Activated gamma-delta T cell treated with Interleukin-2 at 50 U/mL for 16 hours (primary cell): Measurements from ENCODE around the gene CLTCL1.
"Not testable (repeated sequence)": the region's sequence is repeated elsewhere in the genome, so short reads cannot be mapped to it uniquely, and the experiment has no call there.

Experiments used
- DNase-seq: peaks from one replicate; pipeline ENCODE4 v3.0.0-alpha.2; 2020

The CLTCL1 gene

DNA sequence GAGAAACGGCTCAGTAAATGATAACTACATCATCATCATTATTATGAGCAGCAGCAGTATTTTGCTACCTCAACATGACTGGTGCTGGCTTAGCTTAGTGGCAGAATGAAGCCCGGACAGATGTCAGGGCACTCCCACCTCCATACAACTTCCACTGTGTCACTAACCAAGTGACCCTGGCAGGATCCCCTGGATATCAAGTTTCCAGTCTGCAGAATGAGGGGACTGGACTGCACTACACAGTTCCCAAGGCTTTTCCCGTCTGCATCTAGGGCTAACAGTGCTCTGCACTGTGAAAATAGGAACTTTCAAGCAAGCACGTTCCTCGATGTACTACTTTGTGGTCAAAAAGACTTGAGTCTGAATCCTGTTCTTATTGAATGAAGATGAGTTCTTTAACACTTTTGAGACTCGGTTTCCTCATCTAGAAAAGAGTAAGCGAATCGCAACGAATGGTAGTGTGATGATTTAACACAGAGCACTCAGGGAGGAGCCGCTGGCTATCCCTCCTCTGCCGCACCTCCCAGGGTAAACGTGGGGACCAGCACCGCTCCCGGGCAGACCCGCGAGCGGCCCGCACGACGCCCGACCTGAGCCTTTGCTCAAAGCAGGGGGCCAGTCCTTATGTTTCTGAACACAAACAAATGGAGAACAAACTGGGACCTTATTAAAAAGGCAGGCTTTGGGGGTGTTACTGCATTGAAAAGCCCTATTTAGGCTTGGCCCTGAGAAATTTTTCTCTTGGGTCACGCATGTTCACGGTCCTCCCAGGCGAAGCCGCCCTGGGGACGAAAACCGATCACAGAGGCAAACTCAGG lies 910 bp downstream of the CLTCL1 start:
- DNase-seq, result no peak

DNA sequence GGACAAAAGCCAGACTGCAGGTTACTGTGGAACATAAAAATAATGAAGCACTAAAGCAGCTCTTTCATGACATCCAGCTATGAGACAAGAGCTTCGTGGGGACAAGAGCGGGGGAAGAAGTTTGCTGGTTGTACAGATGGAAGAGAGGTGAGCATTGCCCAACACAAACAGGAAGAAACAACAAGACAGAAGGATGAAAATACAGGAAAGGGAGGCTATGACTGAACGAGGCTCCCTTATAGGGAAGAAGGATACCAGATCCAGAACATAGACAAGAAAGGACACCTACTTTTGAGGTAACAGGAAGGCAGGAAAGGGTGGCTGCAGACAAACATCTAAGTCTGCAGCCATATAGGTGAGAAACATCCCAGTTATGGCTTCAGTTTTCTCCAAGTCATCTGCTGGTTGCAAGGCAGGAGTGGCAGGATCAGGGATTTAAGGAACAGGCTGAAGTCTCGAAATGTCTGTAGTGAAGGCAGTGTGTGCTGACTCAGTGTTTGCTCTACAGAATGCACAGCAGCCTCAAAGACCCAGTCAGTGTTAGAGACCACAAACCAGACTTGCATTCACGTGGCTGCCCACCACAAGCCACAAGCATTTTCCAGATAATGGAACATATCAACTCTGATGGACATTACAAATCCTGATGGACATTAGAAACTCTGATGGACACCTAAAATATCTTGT lies 1.9 kb downstream of the CLTCL1 start:
- peak; percentile 8 for DNase-seq

DNA sequence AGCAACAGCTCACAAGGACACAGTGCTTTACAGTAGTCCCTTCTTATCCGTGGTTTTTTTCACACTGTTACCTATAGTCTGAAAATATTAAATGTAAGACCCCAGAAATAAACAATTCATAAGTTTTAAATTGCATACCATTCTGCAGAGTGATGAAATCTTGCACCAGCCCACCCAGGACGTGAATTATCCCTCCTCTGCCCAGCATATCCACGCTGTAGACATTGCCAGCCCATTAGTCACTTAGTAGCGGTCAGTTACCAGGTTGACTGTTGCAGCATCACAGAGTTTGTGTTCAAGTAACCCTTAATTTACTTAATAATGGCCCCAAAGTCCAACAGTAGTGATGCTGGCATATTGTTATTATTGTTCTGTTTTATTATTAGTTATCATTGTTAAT lies 3.6 kb downstream of the CLTCL1 start:
- no peak for DNase-seq

DNA sequence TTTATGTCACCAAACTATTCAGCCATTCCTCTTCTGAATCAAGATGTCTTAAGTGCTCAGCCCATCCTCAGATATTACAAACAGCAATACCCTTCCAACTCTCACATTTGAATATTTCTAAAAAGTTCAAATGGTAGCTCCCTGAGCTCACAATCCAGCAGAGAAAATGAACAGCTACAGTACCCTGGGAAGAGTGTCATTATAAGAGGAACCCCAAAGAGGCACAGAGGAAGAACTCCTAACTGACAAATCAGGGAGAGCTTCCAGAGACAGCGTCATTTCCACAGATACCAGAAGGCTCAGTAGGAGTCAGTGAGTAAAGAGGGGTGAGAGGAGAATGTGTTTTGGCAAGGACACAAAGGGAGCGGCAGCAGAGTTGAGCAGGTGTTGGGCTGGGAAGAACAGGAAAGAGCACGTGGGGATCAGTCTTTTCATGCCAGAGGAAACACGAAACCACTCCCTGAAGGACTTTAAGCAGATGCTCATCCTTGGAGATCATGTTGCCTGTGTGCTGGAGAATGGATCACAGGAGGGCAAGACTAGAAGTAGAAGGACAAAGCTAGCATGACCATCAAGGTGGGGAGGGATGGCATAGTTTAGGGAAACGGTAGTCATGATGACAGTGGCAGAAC lies 4.3 kb downstream of the CLTCL1 start:
- DNase-seq, result no peak

DNA sequence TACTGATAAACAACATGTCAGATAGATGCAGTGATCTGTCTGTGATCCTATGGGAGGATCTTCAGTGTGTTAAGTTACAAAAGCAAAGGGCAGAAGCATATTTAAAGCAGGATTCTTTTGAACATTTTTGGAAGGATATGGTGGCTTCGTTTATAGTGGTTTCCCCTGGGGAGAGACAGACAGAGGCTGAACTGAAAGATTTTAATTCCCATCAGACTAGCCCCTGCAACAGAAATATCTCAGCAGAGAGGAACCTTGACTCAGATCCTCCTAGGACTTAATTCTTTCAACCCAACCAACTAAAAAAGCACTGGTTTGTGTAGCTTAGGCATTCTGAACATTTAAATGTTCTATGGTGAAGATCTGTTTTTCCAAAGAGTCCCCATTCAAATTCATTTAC lies 5.7 kb downstream of the CLTCL1 start:
- no peak for DNase-seq

DNA sequence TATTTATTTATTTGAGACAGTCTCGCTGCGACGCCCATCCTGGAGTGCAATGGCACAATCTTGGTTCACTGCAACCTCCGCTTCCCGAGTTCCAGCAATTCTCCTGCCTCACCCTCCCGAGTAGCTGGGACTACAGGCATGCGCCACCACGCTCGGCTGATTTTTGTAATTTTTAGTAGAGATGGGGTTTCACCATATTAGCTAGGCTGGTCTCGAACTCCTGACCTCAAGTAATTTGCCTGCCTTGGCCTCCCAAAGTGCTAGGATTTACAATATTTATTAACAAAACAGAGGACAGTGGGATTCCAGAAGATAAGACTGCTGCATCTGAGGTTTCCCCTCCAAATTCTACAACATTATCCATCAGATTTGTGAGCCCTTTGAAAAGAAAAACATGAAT lies 12.4 kb downstream of the CLTCL1 start:
- DNase-seq, result not testable (repeated sequence)

DNA sequence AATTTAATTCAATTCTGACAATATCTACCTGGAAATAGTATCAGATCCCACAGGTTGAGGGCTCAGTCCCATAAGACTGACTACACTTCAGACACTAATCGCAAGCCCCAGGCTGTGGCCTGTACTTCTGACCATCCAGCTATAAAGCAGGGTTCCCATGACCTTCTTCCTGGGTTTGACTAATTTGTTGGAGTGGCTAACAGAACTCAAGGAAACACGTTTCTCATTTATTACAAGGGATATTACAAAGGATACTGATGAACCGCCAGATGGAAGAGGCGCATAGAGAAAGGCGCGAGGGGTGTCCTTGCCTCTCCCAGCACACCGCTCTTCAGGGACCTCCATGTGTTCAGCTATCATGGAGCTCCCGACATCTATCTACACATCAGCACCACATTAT lies 13.7 kb downstream of the CLTCL1 start:
- no peak for DNase-seq

DNA sequence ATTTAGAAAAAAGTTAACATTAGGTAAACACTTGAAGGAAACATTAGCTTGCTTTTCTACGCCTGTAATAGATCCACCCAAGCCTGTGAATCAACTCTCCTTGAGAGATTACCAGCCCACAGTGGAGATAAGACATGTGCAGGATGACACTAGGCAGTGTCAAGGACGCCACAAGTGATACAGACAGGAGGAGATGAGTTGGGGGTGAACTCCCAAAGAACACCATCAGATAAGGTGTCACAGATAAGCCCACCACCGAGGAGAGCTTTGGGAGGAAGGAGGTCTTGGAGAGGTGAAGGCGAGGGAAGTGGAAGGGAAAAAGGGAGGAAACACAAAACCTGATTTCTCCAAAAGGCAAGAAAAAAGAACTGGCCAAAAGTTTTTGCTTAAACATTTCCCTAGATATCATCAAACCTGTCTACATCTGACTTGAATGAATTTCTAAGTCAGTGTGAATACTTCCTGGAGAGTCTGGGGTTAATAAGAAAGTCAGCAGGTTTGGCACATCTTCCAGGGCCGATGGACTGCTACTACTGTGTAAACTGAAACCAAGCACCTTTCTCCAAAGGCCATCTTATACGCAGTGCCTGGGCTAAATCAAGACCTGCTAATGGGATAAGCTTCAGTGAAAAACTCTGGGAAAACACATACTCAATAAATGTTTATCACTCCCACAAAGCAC lies 15.5 kb downstream of the CLTCL1 start:
- no peak for DNase-seq

DNA sequence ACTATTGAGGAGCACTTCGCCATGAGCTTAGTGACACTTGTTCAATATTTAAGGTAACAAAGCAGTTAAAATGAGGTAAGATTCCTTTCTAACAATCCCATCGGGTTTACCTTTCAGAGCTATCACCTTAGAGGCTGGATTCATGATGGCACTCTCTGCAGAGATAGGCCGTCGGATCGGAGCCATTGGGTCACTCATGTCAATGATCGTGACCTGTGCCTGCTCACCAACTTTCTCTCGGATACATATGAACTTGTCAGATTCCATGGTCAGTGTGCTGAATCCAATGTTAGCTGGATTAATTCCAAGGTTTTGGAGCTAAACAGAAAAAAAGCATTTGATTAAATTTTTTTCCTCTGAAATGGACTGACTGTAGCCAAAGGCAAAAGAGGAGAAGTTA lies 16.0 kb downstream of the CLTCL1 start:
- DNase-seq, result no peak

DNA sequence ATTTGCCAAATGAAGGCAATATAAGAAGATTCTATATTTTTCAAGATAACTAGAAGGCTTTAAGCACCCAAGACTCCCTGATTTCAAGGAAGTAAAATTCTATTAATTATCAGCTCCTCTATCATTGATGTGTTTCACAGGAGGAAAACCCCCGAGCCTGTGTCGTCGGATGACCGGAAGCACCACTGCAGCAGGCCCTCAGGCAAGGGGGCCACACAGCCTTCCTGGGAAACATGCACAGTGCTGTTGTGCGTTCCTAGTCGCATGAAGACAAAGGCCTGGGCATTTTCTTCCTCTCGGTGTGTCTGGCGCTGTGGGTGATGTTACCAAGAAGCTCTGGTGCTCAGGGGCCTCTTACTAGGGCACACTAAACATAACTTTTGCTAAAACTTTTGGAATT lies 16.4 kb downstream of the CLTCL1 start:
- DNase-seq, result no peak

DNA sequence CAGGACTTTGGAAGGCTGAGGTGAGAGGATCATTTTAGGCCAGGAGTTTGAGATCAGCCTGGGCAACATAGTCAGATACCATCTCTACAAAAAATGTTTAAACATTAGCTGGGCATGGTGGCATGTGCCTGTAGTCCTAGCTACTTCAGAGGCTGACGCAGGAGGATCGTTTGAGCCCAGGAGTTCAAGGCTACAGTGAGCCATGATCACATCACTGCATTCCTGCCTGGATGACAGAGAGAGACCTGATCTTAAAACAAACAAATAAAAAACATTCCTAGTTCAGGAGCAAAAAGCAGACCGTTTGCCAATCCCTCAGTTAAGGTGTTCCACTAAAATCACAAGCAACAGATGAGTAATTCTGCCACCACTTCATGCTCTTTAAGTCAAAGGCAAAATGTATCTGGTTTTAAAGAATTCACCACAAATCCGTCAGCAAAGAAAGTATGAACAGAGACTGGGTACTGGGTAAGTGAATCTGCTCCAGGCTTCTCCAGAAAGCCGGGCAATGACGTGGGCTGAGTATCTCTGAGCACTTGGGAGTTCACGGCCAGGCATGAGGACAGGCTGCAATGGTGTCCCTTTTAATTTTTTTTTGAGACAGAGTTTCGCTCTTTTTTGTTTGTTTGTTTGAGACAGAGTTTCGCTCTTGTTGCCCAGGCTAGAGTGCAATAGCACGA lies 19.5 kb downstream of the CLTCL1 start:
- no peak for DNase-seq

DNA sequence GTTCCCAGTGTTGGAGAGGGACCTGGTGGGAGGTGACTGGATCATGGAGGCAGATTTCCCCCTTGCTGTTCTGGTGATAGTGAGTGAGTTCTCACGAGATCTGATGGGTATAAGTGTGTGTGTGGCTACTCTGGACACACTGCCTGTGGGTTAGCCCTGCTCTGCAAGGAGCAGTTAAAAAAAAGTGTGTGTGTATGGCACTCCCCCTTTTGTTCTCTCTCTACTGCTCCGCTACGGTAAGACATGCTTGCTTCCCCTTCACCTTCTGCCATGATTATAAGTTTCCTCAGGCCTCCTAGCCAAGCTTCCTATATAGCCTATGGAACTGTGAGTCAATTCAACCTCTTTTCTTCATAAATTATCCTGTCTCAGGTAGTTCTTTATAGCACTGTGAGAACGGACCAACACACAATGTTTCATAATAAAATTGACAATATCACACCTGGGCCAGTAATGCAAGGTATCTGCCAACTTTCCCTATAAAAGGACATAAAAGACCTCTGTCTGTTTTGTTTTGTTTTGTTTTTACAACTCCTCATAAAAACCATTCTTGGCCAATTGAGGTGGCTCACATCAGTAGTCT lies 20.2 kb downstream of the CLTCL1 start:
- DNase-seq, result no peak

DNA sequence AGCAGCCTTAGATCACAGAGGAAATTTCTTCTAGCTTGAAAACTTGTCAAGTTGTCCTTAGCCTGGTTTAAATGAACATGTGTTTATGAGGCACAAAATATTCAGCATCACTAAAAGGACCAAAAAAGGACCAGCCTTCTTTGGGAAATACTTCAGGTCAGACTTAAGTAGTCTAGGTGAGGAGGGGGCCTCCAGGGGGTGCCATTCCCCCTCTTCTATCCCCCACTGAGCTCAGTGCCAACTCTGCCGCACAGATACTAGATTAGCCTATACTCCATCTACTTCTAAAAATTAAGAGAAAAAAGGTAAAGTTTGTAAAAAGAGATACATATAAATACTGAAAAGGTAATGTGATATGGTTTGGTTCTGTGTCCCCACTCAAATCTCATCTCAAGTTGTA lies 20.6 kb downstream of the CLTCL1 start:
- no peak for DNase-seq

DNA sequence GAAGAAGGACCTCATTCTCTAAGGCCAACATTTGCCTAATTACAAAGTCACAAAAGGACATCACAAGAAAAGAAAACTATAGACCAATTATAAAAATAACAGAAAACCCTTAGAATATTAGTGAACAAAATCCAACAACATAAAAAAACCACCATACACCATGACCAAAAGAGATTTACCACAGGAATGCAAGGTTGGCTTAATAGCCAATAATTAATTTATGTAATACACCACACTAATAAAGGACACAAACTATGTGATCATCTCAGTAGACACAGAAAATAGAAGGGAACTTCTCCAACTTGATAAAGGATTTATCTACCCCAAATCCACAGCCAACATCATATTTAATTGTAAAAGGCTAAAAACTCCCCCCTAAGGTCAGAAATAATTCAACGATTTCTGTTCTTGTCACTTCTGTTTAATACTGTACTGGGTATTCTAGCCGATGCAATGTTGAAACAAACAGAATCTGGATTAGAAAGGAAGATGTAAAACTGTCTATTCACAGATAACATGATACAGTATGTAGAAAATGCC lies 24.9 kb downstream of the CLTCL1 start:
- DNase-seq, result no peak

DNA sequence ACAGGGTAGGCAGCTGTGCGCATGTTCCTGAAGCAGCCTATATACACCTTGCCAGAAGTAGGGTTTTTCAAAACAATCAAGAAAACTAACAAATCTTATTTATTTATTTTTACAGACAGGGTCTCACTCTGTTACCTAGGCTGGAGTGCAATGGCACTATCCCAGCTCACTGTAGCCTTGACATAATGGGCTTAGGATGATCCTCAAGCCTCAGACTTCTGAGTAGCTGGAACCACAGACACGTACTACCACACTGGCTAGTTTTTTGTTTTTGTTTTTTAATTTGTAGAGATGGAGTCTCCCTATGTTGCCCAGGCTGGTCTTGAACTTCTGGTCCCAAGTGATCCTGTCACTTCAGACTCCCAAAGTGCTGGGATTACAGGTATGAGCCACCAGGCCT lies 25.7 kb downstream of the CLTCL1 start:
- DNase-seq, result no peak

DNA sequence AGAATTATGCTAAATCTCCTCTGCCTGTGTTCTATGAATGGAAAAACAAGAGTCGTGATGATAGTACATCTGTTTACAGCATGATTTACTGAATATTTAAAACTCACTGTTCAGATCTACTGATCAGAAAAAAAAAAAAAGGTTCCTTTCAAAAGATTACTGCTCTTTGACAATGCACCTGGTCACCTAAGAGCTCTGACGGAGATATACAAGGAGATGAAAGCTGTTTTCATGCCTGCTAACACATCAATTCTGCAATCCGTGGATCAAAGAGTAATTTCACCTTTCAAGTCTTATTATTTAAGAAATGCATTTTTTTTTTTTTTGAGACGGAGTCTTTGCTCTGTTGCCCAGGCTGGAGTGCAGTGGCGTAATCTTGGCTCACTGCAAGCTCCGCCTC lies 30.7 kb downstream of the CLTCL1 start:
- DNase-seq, result no peak

DNA sequence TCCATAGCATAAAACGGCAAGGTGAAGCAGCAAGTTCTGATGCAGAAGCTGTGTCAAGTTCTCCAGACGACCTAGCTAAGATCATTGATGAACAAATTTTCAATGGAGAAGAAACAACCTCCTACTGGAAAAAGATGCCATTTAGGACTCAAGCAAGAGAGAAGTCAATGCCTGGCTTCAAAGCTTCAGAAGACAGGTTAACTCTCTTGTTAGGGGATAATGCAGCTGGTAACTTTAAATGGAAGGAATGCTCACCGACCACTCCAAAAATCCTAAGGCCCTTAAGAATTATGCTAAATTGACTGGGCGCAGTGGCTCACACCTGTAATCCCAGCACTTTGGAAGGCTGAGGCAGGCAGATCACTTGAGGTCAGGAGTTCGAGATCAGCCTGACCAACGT lies 31.3 kb downstream of the CLTCL1 start:
- DNase-seq, result no peak

DNA sequence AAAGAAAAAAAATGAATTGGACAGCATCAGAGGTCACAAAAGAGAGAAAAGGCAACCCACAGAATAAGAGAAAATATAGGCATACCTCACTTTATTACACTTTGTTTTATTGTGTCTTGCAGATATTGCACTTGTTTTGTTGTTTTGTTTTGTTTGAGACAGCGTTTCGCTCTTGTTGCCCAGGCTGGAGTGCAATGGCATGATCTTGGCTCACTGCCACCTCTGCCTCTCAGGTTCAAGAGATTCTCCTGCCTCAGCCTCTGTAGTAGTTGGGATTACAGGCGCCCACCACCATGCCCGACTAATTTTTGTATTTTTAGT lies 32.6 kb downstream of the CLTCL1 start:
- not testable (repeated sequence) for DNase-seq

DNA sequence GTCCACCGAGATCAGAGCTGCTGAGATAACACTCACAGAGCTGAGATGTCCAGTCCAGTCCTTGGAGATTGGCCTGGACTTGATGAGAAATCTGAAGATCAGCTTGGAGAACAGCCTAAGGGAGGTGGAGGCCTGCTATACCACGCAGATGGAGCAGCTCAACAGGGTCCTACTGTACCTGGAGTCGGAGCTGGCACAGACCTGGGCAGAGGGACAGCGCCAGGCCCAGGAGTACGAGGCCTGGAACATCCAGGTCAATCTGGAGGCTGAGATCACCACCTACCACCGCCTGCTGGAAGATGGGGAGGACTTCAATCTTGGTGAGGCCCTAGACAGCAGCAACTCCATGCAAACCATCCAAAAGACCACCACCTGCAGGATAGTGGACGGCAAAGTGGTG lies 33.1 kb downstream of the CLTCL1 start:
- no peak for DNase-seq

DNA sequence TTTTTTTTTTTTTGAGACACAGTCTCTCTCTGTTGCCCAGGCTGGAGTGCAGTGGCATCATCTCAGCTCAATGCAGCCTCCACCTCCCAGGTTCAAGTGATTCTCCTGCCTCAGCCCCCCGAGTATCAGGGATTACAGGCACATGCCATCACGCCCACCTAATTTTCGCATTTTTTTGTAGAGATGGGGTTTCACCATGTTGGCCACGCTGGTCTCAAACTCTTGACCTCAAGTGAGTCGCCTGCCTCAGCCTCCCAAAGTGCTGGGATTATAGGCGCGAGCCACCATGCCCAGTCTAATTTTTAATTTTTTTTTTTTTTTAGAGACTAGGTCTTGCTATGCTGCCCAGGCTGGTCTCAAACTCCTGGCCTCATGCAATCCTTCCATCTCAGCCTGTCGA lies 35.2 kb downstream of the CLTCL1 start:
- not testable (repeated sequence) for DNase-seq

DNA sequence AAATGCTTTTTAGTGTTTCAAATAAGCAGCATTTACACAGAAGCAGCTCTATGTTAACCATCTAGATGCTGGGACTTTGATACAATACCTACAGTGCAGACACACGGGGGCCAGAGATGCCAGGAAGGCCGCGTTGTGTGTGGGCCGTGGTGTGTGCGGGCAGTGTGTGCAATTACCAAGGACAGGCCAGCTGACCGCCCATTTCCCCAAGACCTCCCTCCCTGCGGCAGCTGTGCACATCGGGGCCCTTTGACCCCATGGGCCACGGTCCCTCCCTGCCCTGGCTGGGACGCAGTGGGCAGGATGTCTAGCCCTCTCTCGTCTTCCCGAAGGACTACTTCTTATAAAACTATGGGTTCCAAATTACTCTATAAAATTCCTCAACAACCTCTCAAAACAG lies 38.4 kb downstream of the CLTCL1 start:
- no peak for DNase-seq

DNA sequence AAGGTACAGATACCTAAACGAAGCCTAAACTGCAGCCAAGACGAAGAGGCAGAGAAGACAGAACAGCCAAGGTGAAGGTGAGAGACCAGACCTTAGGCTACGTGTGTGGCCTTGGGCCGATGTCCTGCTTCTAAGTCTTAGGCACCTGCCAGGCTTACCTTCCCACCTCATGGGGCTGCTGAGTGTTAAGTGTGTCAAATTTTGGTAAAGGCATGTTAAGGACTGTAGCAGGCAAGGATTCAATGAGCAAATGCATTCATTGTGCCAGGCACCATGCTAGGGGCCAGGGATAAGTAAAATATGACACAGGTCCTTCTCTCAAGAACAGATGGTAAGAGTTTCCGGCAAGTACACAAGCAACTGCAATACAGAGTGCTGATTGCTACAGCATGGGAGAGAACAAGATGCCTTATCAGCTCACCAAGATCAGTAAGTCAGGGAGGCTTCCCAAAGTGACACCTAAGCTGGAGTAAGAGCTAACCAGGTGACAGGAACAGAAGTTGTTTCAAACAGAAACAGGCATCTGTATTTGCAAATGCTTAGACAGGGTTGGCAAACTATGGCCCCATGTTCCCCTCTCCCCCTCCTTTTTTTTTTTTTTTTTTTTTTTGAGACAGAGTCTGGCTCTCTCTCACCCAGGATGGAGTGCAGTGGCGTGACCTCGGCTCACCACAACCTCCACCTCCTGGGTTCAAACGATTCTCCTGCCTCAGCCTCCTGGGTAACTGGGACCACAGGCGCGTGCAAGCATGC lies 46.7 kb downstream of the CLTCL1 start:
- no peak for DNase-seq
